HCEC 1CT (cell line): ENCODE data around the gene AP2A2.

Experiments used
- DNase-seq: peaks from one replicate; pipeline ENCODE4 v3.0.0-alpha.2; 2017

Gene AP2A2

DNA sequence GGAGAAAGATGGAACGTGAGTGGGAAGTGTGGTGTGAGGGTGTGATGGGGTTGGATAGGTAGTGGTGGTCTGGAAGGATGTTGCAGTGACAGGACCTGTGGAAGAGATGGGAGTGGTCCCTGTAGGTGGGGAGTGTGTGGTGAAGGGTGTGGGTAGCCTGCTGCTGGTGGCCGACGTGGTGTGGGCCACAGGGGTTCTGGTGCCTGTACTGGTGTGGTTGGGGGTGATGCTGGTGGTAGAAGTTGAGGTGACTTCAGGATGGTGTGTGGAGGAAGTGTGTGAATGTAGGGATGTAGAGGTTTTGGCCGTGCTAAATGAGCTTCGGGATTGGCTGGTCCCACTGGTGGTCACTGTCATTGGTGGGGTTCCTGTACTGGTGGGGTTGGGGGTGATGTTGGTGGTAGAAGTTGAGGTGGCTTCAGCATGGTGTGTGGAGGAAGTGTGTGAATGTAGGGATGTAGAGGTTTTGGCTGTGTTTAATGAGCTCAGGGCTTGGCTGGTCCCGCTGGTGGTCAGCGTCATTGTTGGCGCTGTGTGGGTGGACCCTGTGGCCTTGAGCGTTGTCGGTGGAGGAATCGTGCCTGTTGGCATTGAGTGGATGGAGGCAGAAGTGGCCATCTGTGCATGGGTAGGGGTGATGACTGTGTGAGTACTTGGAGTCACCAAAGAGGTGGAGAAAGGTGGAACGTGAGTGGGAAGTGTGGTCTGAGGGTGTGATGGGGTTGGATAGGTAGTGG, 91.8 kb downstream of the AP2A2 start:
- DNase-seq: no peak

DNA sequence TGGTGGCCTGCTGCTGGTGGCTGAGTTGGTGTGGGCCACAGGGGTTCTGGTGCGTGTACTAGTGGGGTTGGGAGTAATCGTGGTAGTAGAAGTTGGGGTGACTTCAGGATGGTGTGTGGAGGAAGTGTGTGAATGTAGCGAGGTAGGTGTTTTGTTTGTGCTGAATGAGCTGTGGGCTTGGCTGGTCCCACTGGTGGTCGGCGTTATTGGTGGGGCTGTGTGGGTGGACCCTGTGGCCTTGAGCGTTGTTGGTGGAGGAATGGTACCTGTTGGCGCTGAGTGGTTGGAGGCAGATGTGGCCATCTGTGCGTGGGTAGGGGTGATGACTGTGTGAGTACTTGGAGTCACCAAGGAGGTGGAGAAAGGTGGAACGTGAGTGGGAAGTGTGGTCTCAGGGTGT, 92.4 kb downstream of the AP2A2 start:
- no peak for DNase-seq

GRCh38 chr11:1019321-1019910, 93.7 kb downstream of the AP2A2 start:
- DNase-seq: no peak

DNA sequence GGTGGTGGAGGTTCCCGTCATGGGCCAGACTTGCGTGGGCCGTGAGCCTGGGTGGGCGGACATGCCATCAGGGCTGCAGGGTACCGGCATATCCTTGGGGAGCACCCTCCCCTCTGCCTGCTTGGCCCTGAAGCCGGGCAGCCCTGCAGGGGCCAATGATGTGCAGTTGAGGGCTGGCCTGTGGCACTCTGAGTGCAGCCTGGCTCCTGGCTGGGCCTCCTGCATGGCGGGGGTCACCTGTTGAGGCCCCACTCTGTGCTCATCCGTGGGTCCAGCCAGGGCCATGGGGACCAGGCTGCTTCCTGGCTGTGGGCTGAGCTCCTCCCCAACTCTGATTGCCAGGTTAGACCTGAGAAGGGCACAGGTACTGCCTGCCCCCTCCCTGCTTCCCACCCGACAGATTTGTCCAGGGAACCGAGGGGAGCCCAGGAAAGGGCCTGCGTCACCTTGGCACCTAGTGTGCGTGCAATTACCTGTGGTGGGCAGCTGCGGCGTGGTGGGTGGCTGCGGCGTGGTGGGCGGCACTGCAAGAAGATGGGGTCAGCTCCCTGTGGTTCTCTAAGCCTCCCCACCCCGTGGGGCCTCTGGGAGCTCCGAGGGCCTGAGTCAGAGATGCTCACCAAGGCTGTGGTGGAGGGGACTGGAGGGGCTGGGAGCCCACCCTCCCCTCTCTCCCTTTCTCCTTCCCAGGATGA, 94.7 kb downstream of the AP2A2 start:
- no peak for DNase-seq

DNA sequence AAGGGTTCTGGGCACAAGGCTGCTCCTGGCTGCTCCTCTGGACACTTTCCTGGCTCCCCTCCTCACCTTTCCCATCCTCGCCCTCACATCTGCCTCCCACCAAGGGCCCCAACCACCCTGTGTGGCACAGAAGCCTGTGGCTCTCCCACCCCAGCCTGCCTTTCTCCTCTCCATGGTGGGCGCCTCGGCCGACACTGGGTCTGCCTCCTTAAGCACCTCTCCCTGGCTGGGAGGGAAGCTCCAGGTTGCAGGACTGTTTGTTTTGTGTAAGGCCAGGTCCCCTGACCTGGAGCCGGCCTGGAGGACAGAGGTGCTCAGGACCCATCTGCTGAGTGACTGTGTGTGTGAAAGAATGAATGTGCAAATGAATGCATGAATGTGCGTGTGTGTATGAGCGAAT, 96.7 kb downstream of the AP2A2 start:
- no peak for DNase-seq

- no peak for DNase-seq
Measured at GRCh38 chr11:1022908-1023810, 97.5 kb downstream of the AP2A2 start.

- DNase-seq: no peak
Measured at GRCh38 chr11:1023811-1024596, 98.3 kb downstream of the AP2A2 start.

DNA sequence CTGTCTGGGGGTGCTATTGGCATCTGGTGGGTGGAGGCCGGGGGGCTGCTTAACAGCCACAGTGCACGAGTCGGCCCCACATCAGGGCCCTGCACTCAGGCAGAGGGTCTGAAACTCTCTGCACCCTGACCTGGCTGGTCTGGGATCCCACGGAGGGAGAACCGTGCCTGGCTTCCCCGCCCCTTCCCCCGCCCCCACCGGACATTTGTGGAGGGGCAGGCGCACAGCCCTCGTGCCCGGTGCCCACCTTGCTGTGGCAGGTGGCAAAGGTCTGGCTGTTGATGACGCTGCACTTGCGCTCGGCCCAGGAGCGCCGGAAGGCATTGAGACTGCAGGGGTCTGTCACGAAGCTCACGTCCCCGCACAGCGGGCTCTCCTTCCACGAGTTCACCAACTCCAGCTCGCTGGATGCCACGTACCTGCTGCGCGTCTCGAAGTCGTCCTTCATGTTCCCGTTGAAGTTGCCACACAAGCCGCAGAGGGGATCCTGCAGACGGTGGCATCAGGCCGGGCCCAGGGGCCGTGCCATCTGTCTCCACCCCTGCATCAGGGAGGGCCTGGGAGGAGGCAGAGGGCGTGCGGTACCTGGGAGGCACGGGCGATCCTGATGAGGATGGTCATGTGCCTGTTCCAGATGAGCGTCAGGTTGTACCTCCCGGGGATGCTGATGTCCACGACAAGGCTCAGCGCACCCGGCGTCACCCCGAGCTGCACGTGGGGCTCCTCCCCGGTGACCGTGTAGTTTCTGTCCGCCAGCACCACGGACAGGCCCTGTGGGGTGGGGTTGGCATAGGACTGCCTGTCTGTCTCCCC, 99.1 kb downstream of the AP2A2 start:
- DNase-seq: no peak

GRCh38 chr11:1025410-1026162, 99.9 kb downstream of the AP2A2 start:
- DNase-seq: no peak

DNA sequence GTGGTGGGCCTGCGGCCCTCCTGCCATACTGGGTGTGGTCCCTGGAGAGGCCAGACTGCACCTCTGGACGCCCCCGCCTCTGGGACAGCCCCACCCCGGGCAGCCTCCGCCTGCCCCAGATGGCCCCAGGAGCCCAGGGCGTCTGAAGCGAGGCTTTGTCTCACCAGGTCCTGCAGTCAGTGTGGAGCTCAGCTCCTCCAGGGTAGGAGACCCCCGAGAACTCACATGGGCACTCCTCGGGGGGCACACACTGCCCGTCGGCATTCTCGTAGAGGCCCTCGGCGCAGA, 100.4 kb downstream of the AP2A2 start:
- no peak for DNase-seq

DNA sequence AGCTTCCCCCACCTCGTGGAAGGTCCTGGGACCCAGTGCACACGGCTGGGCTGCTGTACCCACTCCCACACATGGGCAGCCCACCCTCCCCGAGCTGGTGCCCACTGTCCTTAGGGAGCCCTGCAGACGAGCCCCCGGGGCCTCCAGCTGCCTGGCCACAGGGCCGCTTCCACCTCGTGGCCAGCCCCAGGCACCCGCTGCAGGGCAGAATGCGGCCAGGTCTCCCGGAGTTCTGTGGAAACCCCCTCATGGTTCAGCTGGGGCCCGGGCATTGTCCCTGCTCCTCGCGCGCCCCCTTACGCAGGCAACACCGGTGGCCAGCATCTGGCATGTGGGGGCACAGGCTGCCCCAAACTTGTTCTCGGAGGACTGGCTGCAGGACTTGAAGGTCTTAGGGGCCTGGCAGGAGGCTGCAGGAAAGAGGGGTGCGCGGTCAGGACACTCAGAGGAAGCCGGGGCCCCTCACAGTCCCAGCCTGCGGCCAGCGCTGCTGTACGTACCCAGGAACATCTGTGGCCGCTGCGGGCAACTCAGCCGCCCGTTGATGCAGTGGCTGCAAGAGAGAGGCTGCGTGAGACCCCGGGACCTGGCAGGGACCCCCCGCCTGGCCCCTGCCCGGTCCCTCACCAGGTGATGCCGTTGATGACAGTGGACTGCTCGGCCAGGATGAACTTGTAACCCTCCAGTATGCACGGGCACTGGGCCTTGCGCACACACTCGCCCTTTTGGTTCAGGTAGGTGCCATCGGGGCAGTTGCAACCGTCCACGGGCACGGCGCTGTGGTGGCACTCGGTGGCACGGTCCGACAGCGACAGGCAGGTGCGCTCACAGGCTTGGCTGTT, 101.2 kb downstream of the AP2A2 start:
- DNase-seq: no peak

DNA sequence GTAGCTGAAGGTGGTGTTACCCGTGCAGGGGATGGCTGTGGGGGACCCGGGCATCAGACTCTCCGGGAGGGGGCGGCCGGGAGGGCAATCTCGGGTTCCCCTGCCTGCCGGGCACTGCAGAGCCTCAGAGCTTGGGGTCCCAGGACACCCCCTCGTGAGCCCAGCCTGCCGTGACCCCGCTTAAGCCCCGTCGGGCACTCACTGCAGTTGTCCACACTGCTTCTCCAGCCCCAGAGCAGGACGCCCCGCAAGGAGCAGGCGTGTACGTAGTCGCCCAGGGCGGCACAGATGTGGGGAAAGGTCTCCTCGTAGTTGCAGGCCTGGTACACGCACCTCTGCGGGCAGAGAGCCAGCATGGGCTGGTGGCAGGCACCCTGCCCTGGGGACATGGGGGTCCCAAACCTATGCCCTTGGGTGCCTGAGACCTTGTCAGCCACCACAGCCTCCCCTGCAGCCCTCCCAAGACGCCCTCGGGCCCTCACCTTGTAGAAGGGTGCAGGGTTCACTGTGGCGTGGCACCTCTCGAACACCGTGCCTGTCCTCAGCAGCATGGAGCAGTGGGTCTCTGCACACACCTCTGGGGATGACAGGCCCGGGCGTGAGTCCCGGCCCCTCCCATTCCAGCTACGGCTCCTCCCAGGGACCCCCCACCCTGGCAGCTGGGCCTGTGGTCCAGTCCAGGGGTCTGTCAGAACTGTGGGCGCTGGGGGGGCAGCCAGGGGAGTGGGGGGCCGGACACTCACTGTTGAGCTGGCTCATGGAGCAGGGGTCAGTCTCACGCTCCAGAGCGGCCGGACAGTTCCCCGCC, 102.0 kb downstream of the AP2A2 start:
- DNase-seq: no peak

GRCh38 chr11:1028291-1028540, 102.5 kb downstream of the AP2A2 start:
- no peak for DNase-seq

DNA sequence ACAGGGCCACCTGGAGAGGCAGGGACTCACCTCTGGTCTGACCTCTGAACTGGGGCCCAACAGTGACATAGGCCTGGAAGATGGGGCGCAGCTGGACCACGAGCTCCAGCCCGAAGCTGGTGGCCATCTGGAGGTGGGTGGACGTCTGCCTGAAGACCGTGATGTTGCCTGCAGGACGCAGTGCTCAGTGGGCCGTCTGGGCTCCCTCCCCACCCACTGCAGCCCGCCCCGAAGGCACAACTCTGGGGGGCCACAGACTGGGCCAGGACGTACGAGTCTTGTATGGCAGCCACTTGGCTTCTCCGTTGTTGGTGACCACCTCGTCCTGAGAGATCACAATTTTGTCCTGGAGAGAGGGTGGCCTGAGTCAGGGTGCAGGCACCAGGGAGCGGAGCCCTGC, 102.9 kb downstream of the AP2A2 start:
- DNase-seq: no peak

DNA sequence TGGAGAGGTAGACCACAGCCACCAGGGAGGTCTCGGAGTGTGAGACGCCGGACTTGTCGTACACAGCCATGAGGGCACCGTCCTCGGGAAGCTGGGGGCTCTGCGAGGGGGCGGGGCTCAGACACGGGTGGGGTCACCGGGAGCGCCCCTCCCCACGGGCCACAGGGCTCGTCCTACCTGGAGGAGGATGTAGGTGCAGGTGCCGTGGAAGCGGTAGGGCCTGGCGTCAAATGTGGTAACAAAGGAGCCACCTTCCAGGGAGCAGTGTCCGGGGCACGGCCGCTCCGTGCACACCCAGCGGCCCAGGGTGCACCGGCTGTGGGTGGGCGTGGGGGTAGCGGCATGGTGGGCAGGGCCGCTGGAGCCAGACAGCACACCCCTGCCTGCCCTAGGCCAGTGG, 103.4 kb downstream of the AP2A2 start:
- DNase-seq: no peak

DNA sequence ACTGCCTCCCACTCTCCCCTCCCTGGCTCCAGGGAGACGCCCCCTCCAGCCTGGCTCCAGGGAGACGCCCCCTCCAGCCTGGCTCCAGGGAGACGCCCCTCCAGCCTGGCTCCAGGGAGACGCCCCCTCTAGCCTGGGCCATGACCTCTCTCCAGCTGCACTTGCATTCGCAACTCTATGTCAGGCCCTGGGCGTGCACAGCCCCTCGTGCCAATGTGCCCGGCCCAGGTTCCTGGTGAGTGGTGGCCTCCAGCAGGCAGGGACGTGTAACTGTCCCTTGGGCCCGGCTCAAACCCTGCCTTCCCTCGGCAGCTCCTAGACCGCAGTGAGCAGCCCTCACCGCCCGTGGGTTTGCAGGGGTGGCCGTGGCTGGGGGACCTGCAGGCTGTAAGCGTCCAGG, 104.0 kb downstream of the AP2A2 start:
- no peak for DNase-seq

DNA sequence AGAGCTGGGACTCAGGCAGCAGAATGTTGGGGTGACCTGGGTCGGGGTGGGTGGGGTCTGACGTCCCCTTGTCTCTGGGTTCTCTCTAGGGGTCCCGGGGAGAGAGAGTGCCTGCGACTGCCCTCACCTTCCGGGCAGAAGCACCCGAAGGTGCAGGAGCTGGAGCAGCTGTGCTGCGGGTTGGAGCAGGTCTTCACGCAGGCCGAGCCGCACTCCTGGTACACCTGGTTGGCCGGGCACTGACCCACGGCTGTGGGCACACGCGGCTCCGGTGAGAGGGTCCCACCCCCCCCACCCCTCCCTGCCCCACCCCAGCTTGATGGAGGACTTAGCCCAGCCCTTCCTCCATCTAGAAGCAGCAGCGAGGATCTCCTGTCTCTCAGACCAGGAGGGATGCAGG, 104.4 kb downstream of the AP2A2 start:
- no peak for DNase-seq

DNA sequence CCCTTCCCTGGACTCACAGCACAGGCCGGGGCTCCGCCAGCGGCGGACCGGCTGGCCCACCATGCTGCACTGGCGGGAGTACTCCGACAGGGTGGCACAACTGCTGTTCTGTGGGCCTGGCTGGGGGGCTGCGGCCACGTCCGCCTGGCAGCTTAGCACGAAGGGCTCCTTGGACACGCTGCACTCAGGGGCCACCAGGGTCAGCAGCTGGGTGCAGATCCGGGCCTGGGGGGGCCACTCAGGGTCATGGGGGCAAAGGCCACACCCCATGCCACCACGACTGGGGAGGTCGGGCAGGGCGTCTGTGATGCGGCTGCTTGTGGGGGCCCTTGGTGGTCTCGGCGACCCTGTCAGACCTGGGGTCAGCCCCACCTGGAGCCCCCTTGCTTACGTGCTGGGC, 104.9 kb downstream of the AP2A2 start:
- no peak for DNase-seq

DNA sequence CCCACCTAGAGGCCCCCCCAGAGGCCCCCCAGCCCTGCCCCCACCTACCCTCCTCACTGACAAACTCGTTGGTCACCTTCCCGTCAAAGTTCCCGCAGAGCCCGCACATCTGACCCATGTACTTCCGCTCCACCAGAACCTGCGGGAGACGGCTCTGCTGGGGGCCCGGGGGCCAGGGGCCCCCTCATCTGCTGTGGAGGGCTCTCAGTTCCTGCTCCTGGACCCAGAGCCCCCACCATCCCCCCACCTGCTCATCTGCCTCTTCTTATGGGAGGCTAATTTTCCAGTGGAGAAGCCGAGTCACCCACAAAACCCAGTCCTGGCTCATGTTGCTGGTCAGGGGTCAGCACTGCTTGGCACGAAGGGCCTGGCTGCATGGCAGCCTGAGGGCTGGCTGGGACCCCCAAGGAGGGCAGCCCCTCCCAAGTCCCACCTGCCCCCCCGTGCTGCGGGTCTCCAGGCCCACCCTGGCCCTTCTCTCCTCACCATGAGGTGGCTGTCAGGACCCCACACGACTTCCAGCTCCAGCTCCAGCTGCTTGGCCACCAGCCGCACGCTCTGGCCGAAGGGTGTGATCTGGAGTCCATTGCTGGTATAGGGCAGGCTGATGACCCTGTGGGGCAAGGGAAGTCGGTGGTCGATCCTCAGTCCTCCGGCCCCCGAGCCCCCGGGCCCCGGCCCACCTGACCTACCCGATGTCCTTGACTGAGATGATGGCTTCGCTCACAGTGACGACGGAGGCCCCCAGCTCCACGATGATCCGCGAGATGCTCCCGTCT, 105.6 kb downstream of the AP2A2 start:
- DNase-seq: no peak
